Measurements from ENCODE around the gene FKBP1A. TPM values are rescaled to one million over a fixed set of nuclear protein-coding genes. Genes with fewer than 3 reads are reported as not detected.

The FKBP1A gene
- total RNA-seq, 1 donor from 2014 or later, result 155 TPM

DNA sequence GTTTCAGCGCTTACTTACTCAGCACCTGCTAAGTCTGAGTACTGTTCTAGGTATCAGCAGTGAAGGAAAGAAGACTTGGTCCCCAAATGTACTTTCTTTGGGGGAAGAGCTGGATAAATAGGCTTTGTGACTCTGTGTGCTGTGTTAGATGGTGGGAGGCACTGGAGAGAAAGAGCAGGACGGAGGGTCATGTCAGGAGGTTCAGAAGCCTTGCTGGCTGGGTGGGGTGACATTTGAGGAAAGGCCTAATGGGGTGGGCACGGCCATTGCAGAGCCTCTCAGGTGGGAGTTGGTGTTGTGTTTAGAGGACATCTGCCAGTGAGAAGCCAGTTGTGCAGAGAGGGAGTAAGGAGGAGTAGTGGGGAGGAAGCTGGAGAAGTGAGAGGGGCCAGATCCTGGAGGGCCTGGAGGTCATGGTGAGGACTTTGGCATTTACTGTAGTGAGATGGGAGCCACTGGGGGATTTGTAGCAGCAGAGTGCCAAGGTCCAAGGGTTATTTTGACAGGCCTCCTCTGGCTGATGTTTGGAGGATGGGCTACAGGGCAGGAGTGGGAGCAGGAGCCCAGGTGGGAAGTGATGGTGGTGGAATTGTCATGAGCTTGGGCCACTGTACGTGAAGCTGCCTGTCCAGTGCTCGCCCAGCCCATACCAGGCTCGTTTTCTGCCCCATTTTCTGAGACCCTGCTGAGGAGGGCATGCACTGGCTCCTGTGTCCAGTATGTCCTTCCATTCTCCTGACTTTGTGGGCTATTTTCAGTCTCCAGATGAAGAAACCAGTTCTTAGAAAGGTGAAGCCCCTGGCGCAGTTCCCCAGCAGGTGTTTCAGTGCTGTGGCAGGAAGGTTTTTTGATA lies 64.8 kb downstream of the FKBP1A start:
- no peak for TF ChIP-seq CTCF (IDR thresholded peaks at IDR 0.05; ENCODE audit: insufficient read depth, low read length, poor library complexity, severe bottlenecking)
- Histone ChIP-seq H3K27me3 (ENCODE audit: control insufficient read depth, insufficient read depth, low read length) (no peaks in the 10 kb centered on the region), H3K4me3 (ENCODE audit: low read depth, low read length) (no peak overlapping the region), H3K36me3 (ENCODE audit: control insufficient read depth, insufficient read depth, low read length) (no peaks in the 10 kb centered on the region)
- no peak for DNase-seq (ENCODE audit: low read depth)

GRCh38 chr20:1327241-1327653 lies 65.6 kb downstream of the FKBP1A start:
- Histone ChIP-seq H3K36me3 (ENCODE audit: control insufficient read depth, insufficient read depth, low read length) (no peaks in the 10 kb centered on the region), H3K27me3 (ENCODE audit: control insufficient read depth, insufficient read depth, low read length) (no peaks in the 10 kb centered on the region), H3K4me3 (ENCODE audit: low read depth, low read length) (no peak overlapping the region)
- DNase-seq (ENCODE audit: low read depth), result peak; percentile 47
- no peak for TF ChIP-seq CTCF (IDR thresholded peaks at IDR 0.05; ENCODE audit: insufficient read depth, low read length, poor library complexity, severe bottlenecking)

GRCh38 chr20:1326031-1326930 lies 66.6 kb downstream of the FKBP1A start:
- no peak for DNase-seq (ENCODE audit: low read depth)
- Histone ChIP-seq H3K4me3 (ENCODE audit: low read depth, low read length) (peak overlapping the region; percentile 87), H3K36me3 (ENCODE audit: control insufficient read depth, insufficient read depth, low read length) (no peaks in the 10 kb centered on the region), H3K27me3 (ENCODE audit: control insufficient read depth, insufficient read depth, low read length) (no peaks in the 10 kb centered on the region)
- no peak for TF ChIP-seq CTCF (IDR thresholded peaks at IDR 0.05; ENCODE audit: insufficient read depth, low read length, poor library complexity, severe bottlenecking)

DNA sequence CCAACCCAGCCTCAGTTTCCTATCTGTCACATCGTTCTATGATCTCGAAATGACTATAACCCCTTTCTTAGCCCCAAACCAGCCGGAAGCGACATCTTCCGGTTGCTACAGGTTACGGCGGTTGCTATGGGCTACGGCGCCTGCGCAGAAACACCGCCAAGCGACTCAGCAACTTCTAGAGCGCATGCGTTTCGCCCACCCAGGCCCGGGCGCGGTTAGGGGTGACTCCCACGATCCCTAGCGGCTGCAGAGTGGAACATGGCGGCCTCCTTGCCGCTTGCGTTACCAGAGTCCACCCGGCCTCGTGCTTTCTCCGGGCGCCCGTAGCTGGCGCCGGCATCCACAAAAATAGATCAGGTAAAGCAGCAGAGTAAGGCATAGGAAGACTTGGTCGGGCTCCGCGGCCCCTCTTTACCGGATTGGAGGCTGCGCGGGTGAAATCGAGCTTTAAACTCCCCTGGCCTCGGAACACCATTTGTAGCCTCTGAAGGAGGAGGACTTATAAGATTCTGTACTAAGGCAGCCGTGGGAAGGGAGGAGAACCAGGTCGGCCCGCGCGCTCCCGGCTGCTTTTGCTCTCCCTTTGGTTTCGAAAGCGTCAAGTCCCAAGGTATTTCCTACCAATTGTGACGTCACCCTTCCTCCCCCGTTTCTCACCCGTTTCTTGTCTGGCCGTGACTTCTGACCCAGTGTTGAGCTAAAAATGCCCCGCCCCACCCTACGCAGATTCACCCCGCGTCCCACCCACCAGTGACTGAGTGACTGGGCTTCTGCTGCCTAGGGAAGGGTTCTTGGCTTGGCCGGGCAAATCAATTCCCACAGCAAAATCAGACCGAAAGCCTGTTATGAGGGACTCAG lies 67.5 kb downstream of the FKBP1A start:
- DNase-seq (ENCODE audit: low read depth), result peak; percentile 84
- H3K36me3 ChIP-seq (ENCODE audit: control insufficient read depth, insufficient read depth, low read length), result no peaks in the 10 kb centered on the region
- peak overlapping the region; percentile 87 for H3K4me3 ChIP-seq (ENCODE audit: low read depth, low read length)
- no peaks in the 10 kb centered on the region for H3K27me3 ChIP-seq (ENCODE audit: control insufficient read depth, insufficient read depth, low read length)
- peak; percentile 2 for TF ChIP-seq CTCF (IDR thresholded peaks at IDR 0.05; ENCODE audit: insufficient read depth, low read length, poor library complexity, severe bottlenecking)

- DNase-seq (ENCODE audit: low read depth), result no peak
- Histone ChIP-seq H3K4me3 (ENCODE audit: low read depth, low read length) (peak overlapping the region; percentile 87), H3K36me3 (ENCODE audit: control insufficient read depth, insufficient read depth, low read length) (no peaks in the 10 kb centered on the region), H3K27me3 (ENCODE audit: control insufficient read depth, insufficient read depth, low read length) (no peaks in the 10 kb centered on the region)
- no peak for TF ChIP-seq CTCF (IDR thresholded peaks at IDR 0.05; ENCODE audit: insufficient read depth, low read length, poor library complexity, severe bottlenecking)
Measured at GRCh38 chr20:1324598-1325172, 68.2 kb downstream of the FKBP1A start.
